ENCODE measurements around the gene ANO4. TPM values are rescaled to one million over a fixed set of nuclear protein-coding genes. Genes with fewer than 3 reads are reported as not detected.

Gene ANO4
- total RNA-seq, 1 experiment from 2014 or later: 5.7 TPM

DNA sequence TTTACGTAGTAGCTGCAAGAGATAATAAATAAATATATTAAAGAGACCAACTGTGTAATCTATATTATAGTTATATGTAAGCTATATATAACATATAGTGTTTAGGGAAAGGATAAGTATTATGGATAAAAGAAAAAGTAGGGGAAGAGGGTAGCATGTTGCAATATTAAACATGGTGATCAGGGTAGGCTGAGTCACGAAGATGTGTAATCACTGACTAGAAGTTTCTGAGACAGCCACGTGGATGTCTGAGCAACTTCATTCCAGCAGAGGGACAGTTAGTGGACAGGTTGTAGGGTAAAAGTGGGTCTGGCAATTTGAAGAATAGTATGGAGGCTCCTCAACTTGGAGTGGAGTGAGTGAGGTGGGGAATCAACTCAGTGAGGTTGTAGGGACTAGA, 109.7 kb downstream of the ANO4 start:
- Histone ChIP-seq H3K14ac (ENCODE audit: insufficient read depth, low read length) (no peak overlapping the region), H3K4ac (ENCODE audit: low read depth, low read length) (no peak overlapping the region), H4K5ac (ENCODE audit: insufficient read length, low read depth, low read length) (no peak overlapping the region), H4K8ac (replicated peaks; ENCODE audit: insufficient read length, low read depth, low read length) (no peak overlapping the region), H3K23me2 (ENCODE audit: insufficient read length, low read depth, low read length, poor library complexity, severe bottlenecking) (no peaks in the 10 kb centered on the region), H2BK120ac (ENCODE audit: low read depth, low read length, poor library complexity, severe bottlenecking) (no peak overlapping the region), H3K56ac (ENCODE audit: insufficient read length, low read depth, low read length) (no peak overlapping the region), H2BK5ac (ENCODE audit: insufficient read length, low read length) (no peak overlapping the region), H3T11ph (ENCODE audit: low read length) (no peak overlapping the region), H3K79me2 (ENCODE audit: insufficient read depth, low read length) (no peaks in the 10 kb centered on the region), H2BK15ac (ENCODE audit: low read depth, low read length) (no peak overlapping the region), H3K4me1 (ENCODE audit: insufficient read depth, low read length) (no peaks in the 10 kb centered on the region), H3K9ac (ENCODE audit: extremely low read depth, insufficient read length, low read length) (no peak overlapping the region), H3K18ac (ENCODE audit: insufficient read length, low read depth, low read length) (no peak overlapping the region), H2BK20ac (ENCODE audit: low read depth, low read length, poor library complexity, severe bottlenecking) (no peak overlapping the region), H3K27ac (ENCODE audit: insufficient read length, low read depth, low read length) (no peak overlapping the region), H3K9me3 (ENCODE audit: control insufficient read depth, low read depth, low read length) (no peaks in the 10 kb centered on the region), H2AFZ (ENCODE audit: low read length) (no peak overlapping the region), H3K27me3 (ENCODE audit: insufficient read depth, low read length) (no peaks in the 10 kb centered on the region), H3K79me1 (ENCODE audit: insufficient read depth, low read depth, low read length, poor library complexity, severe bottlenecking) (no peaks in the 10 kb centered on the region), H2AK5ac (ENCODE audit: insufficient read length, low read length) (no peak overlapping the region), H2BK12ac (ENCODE audit: insufficient read length, low read depth, low read length) (no peak overlapping the region), H4K20me1 (ENCODE audit: control insufficient read depth, insufficient read depth, insufficient read length) (no peaks in the 10 kb centered on the region), H3K23ac (ENCODE audit: insufficient read length, low read depth, low read length) (no peak overlapping the region), H3K4me2 (ENCODE audit: insufficient read depth, insufficient read length, low read length) (no peak overlapping the region), H4K91ac (ENCODE audit: insufficient read length, low read depth, low read length) (no peak overlapping the region)
- no CpG with 5 or more reads among the region's 3 CpGs for WGBS (ENCODE audit: extremely low coverage, insufficient read length, low lambda C conversion rate)
- Mint-ChIP-seq H3K27me3 (ENCODE audit: low read depth) (no peaks in the 10 kb centered on the region), H3K36me3 (ENCODE audit: insufficient read depth in 1 of 3, low read depth in 3 of 3) (no peaks in the 10 kb centered on the region), H3K4me3 (no peak overlapping the region), H3K4me1 (no peaks in the 10 kb centered on the region), H3K27ac (no peak overlapping the region), H3K9me3 (no peaks in the 10 kb centered on the region)
- TF ChIP-seq, protein P1, sequence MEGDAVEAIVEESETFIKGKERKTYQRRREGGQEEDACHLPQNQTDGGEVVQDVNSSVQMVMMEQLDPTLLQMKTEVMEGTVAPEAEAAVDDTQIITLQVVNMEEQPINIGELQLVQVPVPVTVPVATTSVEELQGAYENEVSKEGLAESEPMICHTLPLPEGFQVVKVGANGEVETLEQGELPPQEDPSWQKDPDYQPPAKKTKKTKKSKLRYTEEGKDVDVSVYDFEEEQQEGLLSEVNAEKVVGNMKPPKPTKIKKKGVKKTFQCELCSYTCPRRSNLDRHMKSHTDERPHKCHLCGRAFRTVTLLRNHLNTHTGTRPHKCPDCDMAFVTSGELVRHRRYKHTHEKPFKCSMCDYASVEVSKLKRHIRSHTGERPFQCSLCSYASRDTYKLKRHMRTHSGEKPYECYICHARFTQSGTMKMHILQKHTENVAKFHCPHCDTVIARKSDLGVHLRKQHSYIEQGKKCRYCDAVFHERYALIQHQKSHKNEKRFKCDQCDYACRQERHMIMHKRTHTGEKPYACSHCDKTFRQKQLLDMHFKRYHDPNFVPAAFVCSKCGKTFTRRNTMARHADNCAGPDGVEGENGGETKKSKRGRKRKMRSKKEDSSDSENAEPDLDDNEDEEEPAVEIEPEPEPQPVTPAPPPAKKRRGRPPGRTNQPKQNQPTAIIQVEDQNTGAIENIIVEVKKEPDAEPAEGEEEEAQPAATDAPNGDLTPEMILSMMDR (conservative IDR thresholded peaks at IDR 0.05): no peak
- no peak for DNase-seq
